Medulla oblongata (tissue), 1 donor: ENCODE measurements around the gene PRTFDC1.

Experiments used
- DNase-seq: peaks from one replicate; pipeline ENCODE4 v3.0.0-alpha.2; 2015; ENCODE audit errors: extremely low spot score

Gene PRTFDC1

GRCh38 chr10:24872790-24873182 lies 79.6 kb downstream of the PRTFDC1 start:
- DNase-seq: no peak

DNA sequence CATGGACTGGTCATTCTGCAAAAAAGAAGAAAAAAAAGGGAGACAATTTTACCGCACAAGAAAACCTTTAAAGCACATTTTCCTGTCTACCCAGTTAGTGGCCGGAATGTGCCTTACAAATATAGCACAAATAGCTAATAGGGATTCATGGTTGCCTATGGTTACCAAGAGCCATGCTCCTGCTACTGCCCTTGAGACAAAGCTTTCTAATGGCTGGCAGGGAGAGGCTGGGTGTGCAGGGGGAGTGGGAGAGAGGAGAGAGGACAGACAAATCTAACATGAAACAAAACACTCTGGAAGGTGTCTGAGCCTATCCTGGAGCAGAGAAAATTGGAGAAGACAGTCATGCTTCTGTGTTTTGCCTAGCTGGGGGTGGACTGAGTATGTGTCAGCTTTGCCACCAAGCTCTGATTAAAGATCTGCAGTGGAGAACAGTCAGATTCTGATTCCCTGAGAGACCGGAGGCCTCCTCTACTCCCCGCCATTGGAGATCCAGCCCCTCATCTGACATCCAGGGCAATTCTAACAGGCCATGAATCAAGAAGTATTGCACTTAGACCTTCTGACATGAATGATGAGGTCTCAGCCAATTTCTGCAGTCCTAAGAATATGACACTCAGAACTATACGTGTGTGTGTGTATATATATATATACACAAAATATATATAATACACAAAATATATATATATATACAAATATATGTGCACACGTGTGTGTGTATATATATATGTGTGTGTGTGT lies 80.2 kb downstream of the PRTFDC1 start:
- peak; percentile 71 for DNase-seq

DNA sequence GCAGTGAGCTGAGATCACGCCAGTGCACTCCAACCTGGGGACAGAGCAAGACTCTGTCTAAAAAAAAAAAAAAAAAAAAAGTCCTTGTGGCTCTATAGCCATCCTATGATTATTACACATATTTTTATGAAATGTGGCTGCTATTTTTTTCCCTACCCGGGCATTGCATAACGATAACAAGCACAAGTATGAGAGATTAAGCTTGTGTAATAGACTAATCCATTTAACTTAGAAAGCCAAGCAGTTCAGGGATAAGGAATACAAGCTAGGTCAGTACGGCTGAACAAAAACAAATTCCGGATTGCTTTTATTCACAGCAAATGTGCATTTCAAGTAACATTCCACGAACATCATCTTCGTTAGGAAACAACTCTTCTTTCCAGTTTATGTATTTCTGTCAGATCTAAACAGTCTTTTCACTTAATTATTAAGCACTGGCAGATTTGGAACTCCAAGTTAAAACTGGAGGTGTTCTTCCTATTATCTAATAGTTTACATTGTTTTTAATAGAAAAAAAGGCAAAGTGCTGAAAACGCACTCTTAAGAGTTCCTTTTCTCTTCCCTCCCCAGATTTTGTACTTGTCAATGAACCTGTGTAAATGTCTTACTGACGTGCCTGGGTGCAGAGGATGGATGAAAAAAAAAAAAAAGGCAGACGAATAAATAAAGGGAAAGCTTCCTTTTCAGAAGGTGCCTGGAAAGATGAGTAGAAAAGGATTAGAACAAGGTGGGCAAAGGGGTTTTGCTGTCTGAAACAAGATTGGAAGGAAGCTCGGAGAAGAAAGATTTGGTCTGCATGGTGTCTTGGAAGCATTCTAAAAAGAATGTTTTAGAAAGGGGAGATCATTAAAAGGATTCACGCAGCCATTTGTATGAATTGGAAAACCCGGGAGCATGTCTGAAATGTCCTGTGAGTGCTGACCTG lies 81.1 kb downstream of the PRTFDC1 start:
- no peak for DNase-seq

- DNase-seq: no peak
Observed at GRCh38 chr10:24869354-24870015, 82.9 kb downstream of the PRTFDC1 start.

DNA sequence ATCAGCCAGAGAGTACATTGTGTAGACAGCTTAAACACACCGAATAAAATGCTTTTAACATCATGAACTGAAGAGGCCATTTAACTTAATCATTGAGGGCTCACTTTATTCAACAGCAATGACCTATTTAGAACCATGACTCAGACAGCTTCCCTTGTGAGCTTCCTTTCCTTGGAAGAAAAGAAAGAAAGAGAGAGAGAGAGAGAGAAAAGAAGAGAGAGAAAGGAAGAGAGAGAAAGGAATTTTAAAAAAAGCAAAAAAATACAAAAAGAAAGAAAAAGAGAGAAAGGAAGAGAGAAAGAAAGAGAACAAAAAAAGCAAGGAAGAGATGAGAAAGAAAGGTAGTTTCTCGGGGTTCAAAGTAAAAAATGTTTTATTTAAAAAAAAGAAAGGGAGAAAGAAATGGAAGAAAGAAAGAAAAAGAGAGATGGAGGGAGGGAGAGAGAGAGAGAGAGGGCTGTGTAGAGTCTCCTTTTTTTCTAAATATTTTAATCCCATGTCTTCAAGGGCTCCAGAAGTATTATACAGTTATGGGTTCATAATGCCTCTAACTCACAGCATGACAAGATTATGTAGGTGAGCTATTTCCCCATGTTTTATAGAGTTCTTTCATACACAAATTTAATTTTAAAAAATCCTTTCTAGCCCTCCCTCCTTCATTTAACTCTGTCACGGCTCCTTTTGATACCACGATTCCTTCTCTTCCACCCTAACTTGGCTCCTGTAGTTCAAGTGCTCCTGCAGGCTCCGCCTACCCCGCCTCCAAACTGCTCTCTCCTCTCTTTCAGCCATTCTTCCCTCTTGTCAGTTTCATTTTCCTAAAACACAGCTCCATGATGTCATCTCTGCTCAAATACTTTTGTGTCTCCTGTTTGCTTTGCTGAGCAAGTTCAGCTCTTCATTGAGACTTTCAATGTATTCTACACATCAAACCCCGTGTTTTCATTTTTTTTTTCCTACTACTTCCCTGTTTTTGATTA lies 85.5 kb downstream of the PRTFDC1 start:
- peak; percentile 91 for DNase-seq

- DNase-seq: no peak
Observed at GRCh38 chr10:24865783-24866182, 86.6 kb downstream of the PRTFDC1 start.

DNA sequence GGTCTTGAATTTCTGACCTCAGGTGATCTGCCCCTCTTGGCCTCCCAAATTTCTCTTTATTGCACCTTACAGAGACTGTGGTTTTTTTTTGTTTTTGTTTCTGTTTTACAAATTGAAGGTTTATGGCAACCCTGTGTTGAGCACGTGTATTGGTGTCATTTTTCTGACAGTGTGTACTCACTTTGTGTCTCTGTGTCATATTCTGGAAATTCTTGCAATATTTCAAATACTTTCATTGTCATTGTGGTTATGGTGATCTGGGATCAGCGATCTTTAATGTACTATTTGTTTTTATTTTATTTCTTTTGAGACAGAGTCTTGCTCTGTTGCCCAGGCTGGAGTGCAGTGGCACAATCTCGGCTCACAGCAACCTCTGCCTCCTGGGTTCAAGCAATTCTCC lies 89.8 kb downstream of the PRTFDC1 start:
- DNase-seq: no peak

DNA sequence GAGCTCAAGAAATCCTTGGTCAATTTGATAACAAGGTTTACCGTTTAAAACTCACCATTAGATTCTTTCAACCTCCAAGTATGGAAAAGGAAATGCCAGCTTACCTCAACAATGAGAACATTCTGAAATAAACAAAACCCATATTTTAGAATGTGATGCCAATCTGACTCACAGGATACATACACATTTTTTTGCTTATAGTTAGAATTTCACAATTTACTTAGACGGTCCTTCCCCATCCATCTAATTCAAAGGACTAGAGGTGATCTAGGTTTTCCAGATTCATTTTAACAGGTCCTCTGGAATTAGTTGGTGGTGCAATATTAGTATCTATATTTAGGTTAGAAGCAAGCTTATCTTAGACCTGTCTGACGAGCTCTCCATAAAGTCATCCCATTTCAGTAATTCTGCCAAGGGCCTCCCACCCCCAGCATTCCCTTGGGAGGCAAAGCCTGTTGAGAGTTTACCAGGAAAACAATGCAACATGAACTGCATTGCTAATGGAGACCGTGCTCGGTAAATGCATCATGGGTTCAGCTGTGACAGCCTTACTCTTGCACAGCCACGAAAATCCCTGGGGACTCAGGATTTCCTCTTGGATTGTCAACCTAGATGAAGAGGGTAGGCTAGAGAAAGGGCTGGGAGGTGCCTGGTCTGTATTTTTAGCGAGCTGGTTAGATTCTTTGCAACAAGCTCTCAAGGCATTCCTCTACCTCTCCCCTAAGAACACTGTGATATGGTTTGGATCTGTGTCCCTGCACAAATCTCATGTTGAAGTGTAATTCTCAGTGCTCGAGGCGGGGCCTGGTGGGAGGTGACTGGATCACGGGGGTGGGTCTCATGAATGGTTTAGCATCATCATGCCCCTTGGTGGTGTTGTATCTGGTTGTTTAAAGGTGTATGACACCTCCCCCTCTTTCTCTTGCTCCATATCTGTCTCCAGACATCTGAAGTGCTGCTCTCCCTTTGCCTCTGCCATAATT lies 93.8 kb downstream of the PRTFDC1 start:
- DNase-seq: no peak

GRCh38 chr10:24857031-24857725 lies 95.2 kb downstream of the PRTFDC1 start:
- no peak for DNase-seq

- no peak for DNase-seq
Observed at GRCh38 chr10:24854256-24854655, 98.2 kb downstream of the PRTFDC1 start.

DNA sequence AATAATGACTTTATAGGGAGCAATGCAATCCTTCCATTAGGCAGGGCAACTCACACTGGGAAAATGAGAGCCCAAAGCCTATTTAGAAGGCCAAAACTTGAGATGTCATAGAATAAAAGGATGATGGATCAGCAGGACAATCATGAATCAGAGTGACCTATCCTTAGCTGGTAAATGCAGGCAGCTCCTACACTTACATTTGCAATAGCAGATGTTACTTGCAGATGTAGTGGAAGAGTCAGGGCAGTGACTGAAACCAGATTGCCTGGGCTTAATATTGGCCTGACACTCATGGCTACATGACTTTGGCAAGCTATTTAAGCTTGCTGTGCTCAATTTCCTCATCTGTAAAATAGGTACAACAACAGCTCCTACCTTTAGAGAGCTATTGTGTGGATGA lies 98.7 kb downstream of the PRTFDC1 start:
- DNase-seq: no peak

GRCh38 chr10:24851629-24852028 lies 100.8 kb downstream of the PRTFDC1 start:
- no peak for DNase-seq

GRCh38 chr10:24850727-24851296 lies 101.6 kb downstream of the PRTFDC1 start:
- no peak for DNase-seq

DNA sequence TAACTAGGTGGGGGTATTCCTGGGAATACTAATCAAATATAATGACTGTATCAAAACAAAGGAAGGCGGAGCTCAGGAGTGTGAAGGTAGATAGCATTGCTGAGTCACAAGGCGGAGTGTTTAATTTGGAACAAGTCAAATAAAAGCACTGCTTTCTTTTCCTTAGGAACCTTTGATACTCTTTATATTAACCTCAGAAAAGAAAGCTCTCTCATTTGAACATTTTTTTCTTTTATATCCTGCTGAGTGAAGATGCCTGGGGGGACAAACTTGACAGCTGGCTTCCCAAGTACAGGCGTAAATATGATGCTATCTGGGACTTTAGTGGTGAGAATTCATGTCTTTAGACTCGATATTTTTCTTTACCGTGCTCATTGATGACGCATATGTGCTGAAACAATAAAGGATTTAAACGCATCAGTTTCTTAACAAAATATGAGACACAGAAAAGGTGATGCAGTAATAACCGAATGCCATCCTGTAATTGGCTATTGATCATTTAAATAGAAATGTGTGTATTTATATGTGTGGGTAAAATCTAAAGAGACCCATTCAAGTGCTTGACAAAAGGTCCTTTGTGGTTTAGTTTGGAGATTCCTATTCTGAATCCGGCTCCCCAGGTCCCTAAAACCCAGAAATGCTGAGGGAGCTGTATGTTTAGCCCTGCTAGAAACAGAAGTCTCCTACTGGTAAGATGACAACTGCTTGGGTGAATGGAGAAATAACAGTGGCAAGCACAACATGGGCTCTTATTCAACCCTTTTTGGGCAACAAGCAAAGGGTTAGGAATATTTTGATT lies 102.7 kb downstream of the PRTFDC1 start:
- peak; percentile 38 for DNase-seq

DNA sequence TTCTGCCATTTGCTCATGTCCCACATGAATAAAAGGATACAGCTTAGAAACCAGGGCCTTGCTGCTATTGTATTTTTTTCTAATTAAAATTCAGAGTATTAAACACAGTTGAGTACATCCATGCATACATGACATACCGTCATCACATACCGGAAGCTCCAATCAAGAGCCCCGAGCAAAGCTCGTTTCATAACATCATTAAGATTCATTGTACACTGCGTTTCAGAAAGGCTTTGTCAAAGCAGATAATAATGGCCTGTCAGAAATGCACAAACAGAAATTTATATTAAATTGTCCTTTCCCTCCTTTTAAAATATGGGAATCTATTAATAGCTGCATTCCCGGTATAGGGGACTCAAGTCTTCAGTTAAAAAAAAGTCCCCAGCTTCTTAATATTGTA lies 103.4 kb downstream of the PRTFDC1 start:
- peak; percentile 43 for DNase-seq

GRCh38 chr10:24848195-24848594 lies 104.2 kb downstream of the PRTFDC1 start:
- no peak for DNase-seq

GRCh38 chr10:24847112-24848070 lies 105.0 kb downstream of the PRTFDC1 start:
- no peak for DNase-seq
